Muscle of leg (tissue), 16 donors: ENCODE results near the gene KCNE1. TPM values are rescaled to one million over a fixed set of nuclear protein-coding genes. Genes with fewer than 3 reads are reported as not detected.
"Not testable (repeated sequence)": the region's sequence is repeated elsewhere in the genome, so short reads cannot be mapped to it uniquely, and the experiment has no call there.

Experiments used
- DNase-seq: peaks from one replicate; pipeline ENCODE4 v3.0.0; 2013
- H3K27ac ChIP-seq: one replicate; pipeline ENCODE4 v1.5.1; 2013; ENCODE audit warnings: mild to moderate bottlenecking, low read length, control low read depth
- H3K27me3 ChIP-seq: one replicate; pipeline ENCODE4 v1.6.1; 2013; ENCODE audit warnings: low read length; ENCODE audit not compliant: control insufficient read depth, insufficient read depth
- H3K36me3 ChIP-seq: one replicate; pipeline ENCODE4 v1.6.1; 2013; ENCODE audit warnings: low read length; ENCODE audit not compliant: control insufficient read depth, insufficient read depth
- H3K4me1 ChIP-seq: one replicate; pipeline ENCODE4 v1.6.1; 2013; ENCODE audit warnings: low read length; ENCODE audit not compliant: control insufficient read depth, insufficient read depth
- H3K4me3 ChIP-seq: one replicate; pipeline ENCODE4 v1.5.1; 2013; ENCODE audit warnings: low read length, control low read depth
- H3K9me3 ChIP-seq: replicated peaks from 2 replicates; pipeline ENCODE4 v1.6.1; 2013; ENCODE audit warnings: low read depth, low read length; ENCODE audit not compliant: control insufficient read depth
- WGBS: methylation state at CpG from one replicate; pipeline ENCODE4 v1.1.5; 2013; ENCODE audit warnings: missing lambda C conversion rate; ENCODE audit not compliant: insufficient coverage; 5-methylcytosine and 5-hydroxymethylcytosine counted together
- long read RNA-seq, 11 donors: transcript quantifications; one replicate each; lab custom pipeline, GENCODE V29; 2026
- polyA plus RNA-seq, 8 donors: library from polyadenylated mRNA; unstranded; fragments of 120-200 nt; gene quantifications; one replicate each; pipeline versions ENCODE4 v1.2.1 to v1.2.3, GENCODE V29; 2013; ENCODE audit warnings: inconsistent platforms in 1 of 8, low replicate concordance in 1 of 8; ENCODE audit not compliant: insufficient read length in 8 of 8, insufficient read depth in 1 of 8
- total RNA-seq: library from RNA; stranded (reverse); fragments of 120-200 nt; gene quantifications from one replicate; pipeline ENCODE4 v1.2.4, GENCODE V29; 2013

Gene KCNE1
- total RNA-seq: 0.31 TPM
- 1 to 10 TPM in 2 of 8 donors, under 1 TPM in 6; 0.21 to 1.4 (median 0.69) TPM for polyA plus RNA-seq
- long read RNA-seq, donor 1: 0 reads
- long read RNA-seq, donor 2: 0 reads
- long read RNA-seq, donor 3: 0 reads
- long read RNA-seq, donor 4: 0 reads
- long read RNA-seq, donor 5: 0 reads
- long read RNA-seq, donor 6: 0 reads
- long read RNA-seq, donor 7: 0 reads
- long read RNA-seq, donor 8: 0 reads
- long read RNA-seq, donor 9: 0 reads
- long read RNA-seq, donor 10: 0 reads
- long read RNA-seq, donor 11: 0 reads

DNA sequence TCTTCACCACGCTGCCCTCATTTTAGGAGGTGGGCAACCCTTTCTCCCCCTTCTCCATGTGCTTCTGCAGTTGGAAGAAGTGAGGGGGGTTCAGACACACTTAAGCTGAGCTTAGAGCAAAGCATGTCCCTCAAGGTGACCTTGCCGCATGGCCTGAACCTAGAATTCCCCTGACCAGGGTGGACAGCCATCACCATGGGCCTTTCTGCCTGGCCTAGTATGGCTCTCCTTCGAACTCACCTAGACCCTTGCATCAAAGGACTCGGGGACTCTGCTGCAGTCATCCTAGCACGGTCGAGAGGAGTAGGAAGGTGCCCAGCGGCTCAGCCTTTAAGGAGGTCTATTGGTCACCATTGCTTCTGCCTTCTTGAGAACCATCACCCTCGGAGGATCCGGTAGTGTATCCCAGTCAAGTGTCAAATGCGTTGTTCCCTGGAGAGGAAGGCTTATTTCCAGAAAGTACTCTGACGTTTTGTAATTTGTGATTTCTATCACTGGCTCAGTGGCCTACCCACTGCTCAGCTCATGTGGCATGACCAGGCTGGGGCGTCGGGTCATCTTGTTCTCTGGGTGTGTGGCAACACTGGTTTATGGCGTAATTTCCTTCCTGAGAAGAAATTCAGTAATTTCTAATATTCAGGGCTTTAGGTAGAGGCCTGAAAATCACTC, at the start of gene KCNE1:
KCNE1 (minus strand) TSS at position 424 of the 669 bp plus-strand sequence. CDS start 62,576 bp downstream, outside the sequence.
- peak within 1 kb of the TSS; percentile 13 for H3K27ac ChIP-seq
- no peaks in the 10 kb centered on the region for H3K27me3 ChIP-seq
- H3K4me3 ChIP-seq: no peak within 1 kb of the TSS
- H3K36me3 ChIP-seq: peaks cover 2% of the 10 kb centered on the region
- DNase-seq: no peak
- WGBS: 89% methylated on average over 10 of the region's 14 CpGs
- H3K9me3 ChIP-seq: no peaks in the 10 kb centered on the region
- H3K4me1 ChIP-seq: peaks cover 11% of the 10 kb centered on the region

GRCh38 chr21:34561806-34562205, 49.8 kb upstream of the KCNE1 start:
- no peak overlapping the region for H3K27ac ChIP-seq
- 65% methylated on average over 5 of the region's 7 CpGs for WGBS
- H3K9me3 ChIP-seq: no peaks in the 10 kb centered on the region
- H3K4me1 ChIP-seq: peaks cover 2% of the 10 kb centered on the region
- no peaks in the 10 kb centered on the region for H3K27me3 ChIP-seq
- no peak overlapping the region for H3K4me3 ChIP-seq
- no peak for DNase-seq
- no peaks in the 10 kb centered on the region for H3K36me3 ChIP-seq

- Histone ChIP-seq H3K27ac (no peak overlapping the region), H3K4me3 (no peak overlapping the region), H3K4me1 (peaks cover 2% of the 10 kb centered on the region), H3K36me3 (no peaks in the 10 kb centered on the region), H3K9me3 (no peaks in the 10 kb centered on the region), H3K27me3 (no peaks in the 10 kb centered on the region)
- no peak for DNase-seq
- WGBS: no CpG with 5 or more reads among the region's 1 CpG
These were observed 48.6 kb upstream of the KCNE1 start for GRCh38 chr21:34560609-34561008.

- Histone ChIP-seq H3K4me3 (no peak overlapping the region), H3K4me1 (peaks cover 2% of the 10 kb centered on the region), H3K27me3 (no peaks in the 10 kb centered on the region), H3K9me3 (no peaks in the 10 kb centered on the region), H3K36me3 (no peaks in the 10 kb centered on the region), H3K27ac (no peak overlapping the region)
- DNase-seq: no peak
- 100% methylated on average over 3 of the region's 5 CpGs for WGBS
These were observed 48.0 kb upstream of the KCNE1 start for GRCh38 chr21:34560021-34560420.

- H3K4me1 ChIP-seq: peaks cover 2% of the 10 kb centered on the region
- DNase-seq: peak; percentile 53
- no peaks in the 10 kb centered on the region for H3K36me3 ChIP-seq
- no peak overlapping the region for H3K4me3 ChIP-seq
- H3K27ac ChIP-seq: peak overlapping the region; percentile 20
- 60% methylated on average over 2 of the region's 6 CpGs for WGBS
- no peaks in the 10 kb centered on the region for H3K27me3 ChIP-seq
- no peaks in the 10 kb centered on the region for H3K9me3 ChIP-seq
These were observed 47.1 kb upstream of the KCNE1 start for GRCh38 chr21:34559089-34559631.

GRCh38 chr21:34558166-34558565, 46.2 kb upstream of the KCNE1 start:
- Histone ChIP-seq H3K36me3 (no peaks in the 10 kb centered on the region), H3K4me1 (peaks cover 2% of the 10 kb centered on the region), H3K4me3 (no peak overlapping the region), H3K27me3 (no peaks in the 10 kb centered on the region), H3K27ac (no peak overlapping the region), H3K9me3 (no peaks in the 10 kb centered on the region)
- WGBS: 79% methylated on average over 3 of the region's 5 CpGs
- no peak for DNase-seq

DNA sequence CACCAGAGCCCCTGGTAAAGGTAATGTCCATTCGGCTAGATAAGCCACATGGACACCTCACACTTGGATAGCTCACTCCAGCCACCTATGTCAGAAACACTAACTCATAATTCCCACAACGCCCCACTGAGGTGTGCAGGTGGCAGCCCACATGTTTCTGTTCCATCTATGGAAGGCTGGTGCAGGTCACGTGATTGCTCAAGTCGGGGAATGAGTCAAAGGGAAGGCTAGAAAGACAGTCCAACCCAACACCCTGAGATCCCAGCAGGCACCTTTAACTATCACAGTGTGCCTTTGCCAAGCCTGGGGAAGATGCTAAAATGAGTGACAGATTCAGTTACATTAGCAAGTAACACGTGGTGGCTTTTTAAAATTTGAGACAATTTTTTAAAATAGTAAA, 45.3 kb upstream of the KCNE1 start:
- no peak overlapping the region for H3K27ac ChIP-seq
- H3K4me3 ChIP-seq: no peak overlapping the region
- H3K9me3 ChIP-seq: no peaks in the 10 kb centered on the region
- 100% methylated on average over 1 of the region's 5 CpGs for WGBS
- no peak for DNase-seq
- H3K27me3 ChIP-seq: no peaks in the 10 kb centered on the region
- H3K4me1 ChIP-seq: peaks cover 3% of the 10 kb centered on the region
- H3K36me3 ChIP-seq: no peaks in the 10 kb centered on the region

- H3K4me3 ChIP-seq, DNase-seq, H3K4me1 ChIP-seq, H3K36me3 ChIP-seq, H3K27ac ChIP-seq, H3K27me3 ChIP-seq, H3K9me3 ChIP-seq: not testable (repeated sequence)
- WGBS: no CpG with 5 or more reads among the region's 2 CpGs
These were observed 42.7 kb upstream of the KCNE1 start for GRCh38 chr21:34554670-34555069.

DNA sequence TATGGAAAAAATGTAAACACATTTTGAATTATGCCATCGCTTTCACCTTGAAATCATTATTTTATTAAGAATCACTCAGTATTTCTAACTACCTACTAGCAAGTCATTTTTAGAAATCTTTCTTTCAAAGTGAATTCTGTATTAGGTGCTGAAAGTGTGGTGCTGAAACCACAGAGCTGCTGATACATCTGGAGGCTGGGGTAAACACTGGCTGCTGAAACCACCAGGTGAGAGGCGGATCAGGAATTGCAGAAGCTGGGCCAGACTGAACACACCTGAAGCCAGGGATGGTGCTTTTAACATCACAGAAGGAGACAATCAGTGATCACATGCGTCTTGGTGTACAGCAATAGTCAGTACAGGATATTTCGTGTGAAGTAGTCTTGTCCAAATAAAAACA, 42.2 kb upstream of the KCNE1 start:
- H3K9me3 ChIP-seq: no peaks in the 10 kb centered on the region
- H3K27me3 ChIP-seq: no peaks in the 10 kb centered on the region
- WGBS: 90% methylated on average over 1 of the region's 4 CpGs
- DNase-seq: no peak
- no peaks in the 10 kb centered on the region for H3K36me3 ChIP-seq
- H3K4me3 ChIP-seq: no peak overlapping the region
- no peak overlapping the region for H3K27ac ChIP-seq
- H3K4me1 ChIP-seq: peaks cover 2% of the 10 kb centered on the region

DNA sequence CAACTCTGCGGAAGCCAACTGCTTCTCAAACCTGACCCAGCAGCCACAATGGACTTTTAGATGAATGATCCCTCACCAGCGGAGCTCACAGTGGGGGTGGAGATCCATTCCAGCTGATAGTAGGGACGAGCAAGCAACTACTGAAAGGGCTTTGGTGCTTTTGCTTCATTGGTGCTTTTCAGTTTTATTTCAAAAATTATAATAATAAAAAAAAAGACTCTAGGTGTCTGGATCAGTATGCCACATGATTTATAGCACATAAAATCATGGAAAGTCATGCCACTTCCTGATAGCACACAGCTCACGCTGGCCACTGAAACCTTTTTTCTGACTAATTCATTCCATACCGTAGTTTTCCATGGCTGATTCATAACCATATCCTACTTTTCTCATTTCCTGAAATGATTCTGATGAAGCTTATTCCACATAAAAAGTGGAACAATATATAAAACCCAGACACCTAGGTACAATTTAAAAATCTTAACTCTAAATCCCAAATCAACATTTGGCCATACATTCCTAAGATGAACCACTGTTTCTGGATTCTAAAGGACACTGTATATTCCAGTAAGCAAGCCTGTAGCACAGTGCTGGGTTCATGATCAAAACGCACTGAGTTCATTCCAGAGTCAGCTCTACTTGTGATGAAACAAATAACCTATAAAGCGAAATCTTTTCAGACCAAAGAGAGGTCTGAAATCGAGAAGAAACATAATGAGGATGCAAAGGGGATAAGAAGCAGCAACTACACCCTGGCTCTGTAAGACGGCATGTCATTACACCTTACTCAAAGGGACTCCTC, 41.3 kb upstream of the KCNE1 start:
- peak overlapping the region; percentile 67 for H3K27ac ChIP-seq
- DNase-seq: peak; percentile 75
- no peak overlapping the region for H3K4me3 ChIP-seq
- H3K36me3 ChIP-seq: no peaks in the 10 kb centered on the region
- H3K4me1 ChIP-seq: peaks cover 2% of the 10 kb centered on the region
- H3K27me3 ChIP-seq: no peaks in the 10 kb centered on the region
- 48% methylated on average over 3 of the region's 9 CpGs for WGBS
- H3K9me3 ChIP-seq: no peaks in the 10 kb centered on the region
